PC-9 (cell line): Measurements from ENCODE around the gene ACOT4. TPM values are rescaled to one million over a fixed set of nuclear protein-coding genes. Genes with fewer than 3 reads are reported as not detected.

Experiments
- BruUV-seq: library from RNA; stranded (reverse); fragments of 400-500 nt; replicated peaks from 2 replicates; lab custom pipeline; 2021; lab: Mats Ljungman, UMichigan
- CTCF ChIA-PET: fragments of 300-600 bp; sonication (Branson Sonifier 250); formaldehyde crosslinking; loops from one replicate; lab custom pipeline; 2022; ENCODE audit warnings: antibody characterized with exemption; lab: Charles Lee
- POLR2A ChIA-PET: fragments of 300-600 bp; sonication (Branson Sonifier 250); formaldehyde crosslinking; loops from one replicate; lab custom pipeline; 2022; ENCODE audit warnings: antibody characterized with exemption; ENCODE audit not compliant: unreplicated experiment; lab: Charles Lee
- DNase-seq, 2 experiments: peaks; one replicate each; pipeline versions ENCODE4 v3.0.0 to v3.0.0-alpha.2; 2015 to 2022; ENCODE audit warnings: mixed read lengths in 1 of 2
- H2AFZ ChIP-seq: fragments of 200-600 bp; sonication (generic); 2 replicates; pipeline ENCODE4 v1.8.1; 2017; ENCODE audit warnings: antibody characterized with exemption
- H3F3A ChIP-seq: fragments of 200-600 bp; sonication (generic); 2 replicates; pipeline ENCODE4 v1.8.1; 2017; ENCODE audit warnings: antibody characterized with exemption, mild to moderate bottlenecking, low read depth; ENCODE audit not compliant: insufficient read depth
- H3K27ac ChIP-seq: fragments of 200-600 bp; sonication (generic); 2 replicates; pipeline ENCODE4 v1.6.1; 2016; ENCODE audit warnings: mixed run types
- H3K27me3 ChIP-seq: fragments of 200-600 bp; sonication (generic); 2 replicates; pipeline ENCODE4 v1.6.1; 2016; ENCODE audit warnings: low read depth, mixed run types; ENCODE audit not compliant: insufficient read depth
- H3K36me3 ChIP-seq: fragments of 200-600 bp; sonication (generic); 2 replicates; pipeline ENCODE4 v1.6.1; 2016; ENCODE audit warnings: low read depth, mixed run types
- H3K4me1 ChIP-seq: fragments of 200-600 bp; sonication (generic); replicated peaks from 2 replicates; pipeline ENCODE4 v1.6.1; 2016; ENCODE audit warnings: mixed run types; ENCODE audit not compliant: insufficient read depth
- H3K4me2 ChIP-seq: fragments of 200-600 bp; sonication (generic); 2 replicates; pipeline ENCODE4 v1.6.1; 2017; ENCODE audit warnings: mixed run types
- H3K4me3 ChIP-seq: fragments of 200-600 bp; sonication (generic); 2 replicates; pipeline ENCODE4 v1.6.1; 2016; ENCODE audit warnings: mixed run types
- H3K79me2 ChIP-seq: fragments of 200-600 bp; sonication (generic); 2 replicates; pipeline ENCODE4 v1.6.1; 2017; ENCODE audit warnings: low read depth, mixed run types
- H3K9me2 ChIP-seq: fragments of 200-600 bp; sonication (generic); 2 replicates; pipeline ENCODE4 v1.8.1; 2017; ENCODE audit warnings: mild to moderate bottlenecking; ENCODE audit not compliant: insufficient read depth
- H3K9me3 ChIP-seq: fragments of 200-600 bp; sonication (generic); 2 replicates; pipeline ENCODE4 v1.8.1; 2016; ENCODE audit warnings: low read depth; ENCODE audit not compliant: insufficient read depth
- H4K20me1 ChIP-seq: fragments of 200-600 bp; sonication (generic); 2 replicates; pipeline ENCODE4 v1.8.1; 2017; ENCODE audit not compliant: insufficient read depth
- EZH2 ChIP-seq: fragments of 200-600 bp; sonication (generic); IDR thresholded peaks from 2 replicates; pipeline ENCODE4 v1.8.0; 2017; ENCODE audit warnings: antibody characterized with exemption, low read depth
- intact Hi-C: fragments of 100-400 bp; cut with micrococcal nuclease; formaldehyde crosslinking; loops from one replicate; pipeline ENCODE4 v1.10.0; 2022; ENCODE audit not compliant: unreplicated experiment
- total RNA-seq: library from RNA; stranded (reverse); gene quantifications from 2 replicates; pipeline ENCODE4 v1.2.3, GENCODE V29; 2021
- TF ChIP-seq, protein P1 (sequence below): fragments of 200-600 bp; sonication (generic); conservative IDR thresholded peaks from 2 replicates; pipeline ENCODE4 v1.6.1; 2017; ENCODE audit warnings: mixed run types, antibody characterized with exemption, mild to moderate bottlenecking, moderate library complexity

Gene ACOT4
- total RNA-seq, 1 experiment from 2014 or later = 3.5 TPM

DNA sequence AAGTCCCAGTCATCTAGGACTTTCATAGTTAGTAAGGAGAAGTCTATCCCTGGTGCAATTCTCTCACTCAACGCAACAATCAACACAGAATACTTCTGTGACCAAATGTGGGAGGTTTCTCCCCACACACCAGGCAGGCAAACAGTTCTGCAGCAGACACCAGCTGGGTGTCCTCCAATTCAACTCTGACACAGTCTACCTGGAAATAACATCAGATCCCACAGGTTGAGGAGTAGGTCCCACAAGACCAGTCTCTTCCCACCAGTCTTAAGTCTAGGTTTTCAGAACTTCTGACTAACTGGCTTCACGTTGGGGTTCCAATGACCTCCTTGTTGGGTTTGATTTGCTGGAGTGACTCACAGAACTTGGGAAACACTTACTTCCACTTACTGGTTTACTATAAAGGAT, 35.5 kb downstream of the ACOT4 start:
- DNase-seq = no peak
- Histone ChIP-seq H3K27me3 (no peaks in the 10 kb centered on the region), H2AFZ (no peak overlapping the region), H3K4me3 (no peak overlapping the region), H3K9me2 (no peaks in the 10 kb centered on the region), H3F3A (peaks cover 4% of the 10 kb centered on the region; the same call in 1 of the 2 replicates), H3K36me3 (no peaks in the 10 kb centered on the region), H3K27ac (no peak overlapping the region), H3K4me2 (no peak overlapping the region), H4K20me1 (no peaks in the 10 kb centered on the region), H3K9me3 (no peaks in the 10 kb centered on the region), H3K79me2 (no peaks in the 10 kb centered on the region), H3K4me1 (peaks cover 13% of the 10 kb centered on the region)
- no peak for TF ChIP-seq EZH2
- TF ChIP-seq, protein P1, sequence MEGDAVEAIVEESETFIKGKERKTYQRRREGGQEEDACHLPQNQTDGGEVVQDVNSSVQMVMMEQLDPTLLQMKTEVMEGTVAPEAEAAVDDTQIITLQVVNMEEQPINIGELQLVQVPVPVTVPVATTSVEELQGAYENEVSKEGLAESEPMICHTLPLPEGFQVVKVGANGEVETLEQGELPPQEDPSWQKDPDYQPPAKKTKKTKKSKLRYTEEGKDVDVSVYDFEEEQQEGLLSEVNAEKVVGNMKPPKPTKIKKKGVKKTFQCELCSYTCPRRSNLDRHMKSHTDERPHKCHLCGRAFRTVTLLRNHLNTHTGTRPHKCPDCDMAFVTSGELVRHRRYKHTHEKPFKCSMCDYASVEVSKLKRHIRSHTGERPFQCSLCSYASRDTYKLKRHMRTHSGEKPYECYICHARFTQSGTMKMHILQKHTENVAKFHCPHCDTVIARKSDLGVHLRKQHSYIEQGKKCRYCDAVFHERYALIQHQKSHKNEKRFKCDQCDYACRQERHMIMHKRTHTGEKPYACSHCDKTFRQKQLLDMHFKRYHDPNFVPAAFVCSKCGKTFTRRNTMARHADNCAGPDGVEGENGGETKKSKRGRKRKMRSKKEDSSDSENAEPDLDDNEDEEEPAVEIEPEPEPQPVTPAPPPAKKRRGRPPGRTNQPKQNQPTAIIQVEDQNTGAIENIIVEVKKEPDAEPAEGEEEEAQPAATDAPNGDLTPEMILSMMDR = no peak
- ChIA-PET CTCF (interaction anchor here (0.7 kb wide), 1 partner anchor 57 kb away, joined by 3 read pairs; no protein-coding TSS in a partner anchor), POLR2A (interaction anchor here (0.5 kb wide), 1 partner anchor 167 kb away, joined by 8 read pairs; no protein-coding TSS in a partner anchor)
- BruUV-seq = no TSS peak
- intact Hi-C loops = no loop called here

- no peak for TF ChIP-seq EZH2
- TF ChIP-seq, protein P1 = no peak
- ChIA-PET CTCF (interaction anchor here (0.5 to 0.6 kb wide), 2 partner anchors 122 to 232 kb away, joined by 4 to 5 read pairs; no protein-coding TSS in a partner anchor), POLR2A (no interaction called here)
- Histone ChIP-seq H3K9me2 (no peaks in the 10 kb centered on the region), H3K79me2 (no peaks in the 10 kb centered on the region), H3K4me3 (no peak overlapping the region), H3K27me3 (no peaks in the 10 kb centered on the region), H2AFZ (0 out of 2 replicates have a peak overlapping the region, but pooled peaks have one; percentile 41), H3K36me3 (no peaks in the 10 kb centered on the region), H4K20me1 (no peaks in the 10 kb centered on the region), H3K9me3 (no peaks in the 10 kb centered on the region), H3K4me1 (peaks cover 13% of the 10 kb centered on the region), H3F3A (peaks cover 4% of the 10 kb centered on the region), H3K4me2 (peak overlapping the region; percentile 43; the same call in 1 of the 2 replicates), H3K27ac (peak overlapping the region; percentile 9; the same call in 1 of the 2 replicates)
- intact Hi-C loops = loop anchor here (1.0 kb wide), 1 partner anchor 28 kb away; no protein-coding TSS in a partner anchor
- DNase-seq = peak in 1 of 2 experiments; percentile 56
- no TSS peak for BruUV-seq
Measured at GRCh38 chr14:73630009-73630780, 38.5 kb downstream of the ACOT4 start.

DNA sequence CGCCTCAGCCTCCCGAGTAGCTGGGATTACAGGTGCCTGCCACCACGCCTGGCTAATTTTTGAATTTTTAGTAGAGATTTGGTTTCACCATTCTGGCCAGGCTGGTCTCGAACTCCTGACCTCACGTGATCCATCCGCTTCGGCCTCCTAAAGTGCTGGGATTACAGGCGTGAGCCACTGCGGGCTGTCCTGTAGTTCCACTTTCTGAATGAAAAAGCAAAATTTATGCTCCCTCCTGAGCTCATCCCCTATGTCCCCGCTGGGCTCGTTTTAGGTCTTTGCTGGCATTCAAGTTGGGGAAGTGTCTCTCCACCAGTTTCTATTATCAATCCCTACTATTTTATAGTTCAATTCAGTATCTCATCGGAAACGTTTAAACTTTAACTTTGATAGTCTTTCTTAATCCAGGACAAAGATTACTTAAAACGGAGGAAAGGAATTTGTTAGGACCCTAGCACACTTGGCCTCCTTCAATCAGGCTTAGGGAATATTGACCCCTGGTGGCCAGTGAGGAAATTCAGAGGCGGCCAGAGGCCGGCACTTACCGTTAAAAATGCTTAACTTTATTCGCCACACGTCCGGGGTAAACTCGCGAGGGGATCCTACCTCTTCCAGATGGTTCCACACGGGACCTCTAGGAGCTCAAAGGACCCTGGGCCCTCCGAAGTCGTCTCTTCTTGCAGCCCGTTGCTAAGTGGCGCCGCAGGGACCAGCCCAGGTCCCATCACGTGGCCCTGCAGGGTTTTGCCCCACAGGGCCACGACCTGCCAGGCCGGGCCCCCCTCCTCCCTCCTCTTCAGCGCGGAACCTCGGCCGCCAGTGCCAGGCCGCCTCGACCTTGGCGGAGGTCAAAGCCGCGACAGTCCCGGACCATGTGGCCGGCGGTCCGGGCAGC, 41.7 kb downstream of the ACOT4 start:
- TF ChIP-seq EZH2 = no peak
- TF ChIP-seq, protein P1 = peak; percentile 93
- Histone ChIP-seq H3K4me1 (peaks cover 13% of the 10 kb centered on the region), H3K79me2 (no peaks in the 10 kb centered on the region), H3K9me2 (no peaks in the 10 kb centered on the region), H3K36me3 (no peaks in the 10 kb centered on the region), H3K9me3 (no peaks in the 10 kb centered on the region), H3K4me3 (peak overlapping the region; percentile 58), H3F3A (peaks cover 4% of the 10 kb centered on the region), H2AFZ (peak overlapping the region; percentile 96), H3K27ac (no peak overlapping the region), H3K27me3 (no peaks in the 10 kb centered on the region), H4K20me1 (no peaks in the 10 kb centered on the region), H3K4me2 (peak overlapping the region; percentile 83)
- no TSS peak for BruUV-seq
- ChIA-PET CTCF (interaction anchor here (1.0 kb wide), 1 partner anchor 20 kb away, joined by 5 read pairs; the partner anchor contains the start of gene ACOT6), POLR2A (no interaction called here)
- DNase-seq = peak; percentile 59 to 61
- intact Hi-C loops = loop anchor here (1.0 to 2.0 kb wide), 5 partner anchors 65 to 405 kb away; partner anchors contain the start of gene ACOT2
